ENCODE measurements around the gene CLDN25.
"Not testable (repeated sequence)": the region's sequence is repeated elsewhere in the genome, so short reads cannot be mapped to it uniquely, and the experiment has no call there.

Gene CLDN25

DNA sequence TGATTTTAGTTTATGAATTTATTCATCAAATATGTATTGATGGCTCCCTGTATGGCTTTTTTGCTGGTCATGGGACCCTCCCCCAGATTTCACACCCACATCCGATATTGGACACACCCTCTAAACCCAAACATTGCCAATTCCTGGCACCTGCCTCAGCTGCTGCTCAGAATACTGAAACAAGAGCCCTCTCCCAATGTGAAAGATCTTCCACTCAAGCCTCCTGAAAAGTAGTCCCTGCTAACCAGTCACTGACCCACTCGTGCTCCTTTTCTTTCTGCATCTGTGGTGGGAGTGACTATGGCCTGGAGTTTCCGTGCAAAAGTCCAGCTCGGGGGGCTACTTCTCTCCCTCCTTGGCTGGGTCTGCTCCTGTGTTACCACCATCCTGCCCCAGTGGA is at the start of gene CLDN25:
Gene CLDN25, plus strand, starts transcription at position 301 of the 400 bp plus-strand sequence. Its CDS starts 0 bp downstream, at position 301.
- Mint-ChIP-seq H3K27me3 (peaks cover 25% of the 10 kb centered on the region), H3K4me1 (ENCODE audit: low read depth) (no peaks in the 10 kb centered on the region), H3K36me3 (ENCODE audit: low read depth) (no peaks in the 10 kb centered on the region), H3K9me3 (no peaks in the 10 kb centered on the region), H3K27ac (no peak within 1 kb of the TSS), H3K4me3 (no peak within 1 kb of the TSS)
- intact Hi-C loops (cut with micrococcal nuclease) = loop anchor here (10.0 kb wide), 1 partner anchor 465 kb away; the partner anchor contains the start of gene TTC12

DNA sequence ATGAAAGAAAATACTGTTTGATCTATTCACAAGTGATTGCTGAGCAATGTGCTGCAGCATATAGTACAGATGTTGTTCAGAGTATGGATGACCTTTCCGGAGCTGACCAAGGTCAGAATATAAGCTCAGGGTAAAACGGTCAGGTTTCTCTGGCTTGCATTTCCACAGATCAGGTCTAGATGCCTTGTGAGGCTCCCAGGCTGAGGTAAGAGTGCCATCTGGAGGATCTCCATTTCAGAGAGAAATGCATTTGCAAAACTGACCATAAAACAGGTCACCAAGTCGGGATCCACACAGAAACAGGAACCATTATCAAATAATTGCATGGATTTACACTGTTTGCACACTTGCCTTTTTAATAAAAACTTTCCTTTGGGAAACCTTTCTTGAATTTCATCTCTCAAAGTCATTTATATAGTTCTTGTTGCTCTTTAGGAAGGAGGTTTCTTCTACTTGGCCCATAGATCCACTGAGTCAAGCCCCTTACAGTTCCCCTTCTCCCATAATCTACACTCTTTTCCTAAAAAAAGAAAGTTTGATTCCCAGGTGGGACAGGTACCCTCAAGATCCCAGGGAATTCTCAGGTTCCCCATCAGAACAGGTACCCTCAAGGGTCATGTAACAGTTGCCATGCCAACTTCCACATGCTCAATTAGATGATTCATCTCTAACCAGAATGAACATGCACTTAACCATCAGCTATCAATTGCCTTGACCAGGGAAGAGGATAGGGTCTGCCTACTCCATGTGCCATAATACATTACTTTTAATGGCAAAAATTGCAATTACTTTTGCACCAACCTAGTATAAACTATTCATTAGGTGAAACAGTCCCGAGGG is 48.5 kb upstream of the CLDN25 start:
- Mint-ChIP-seq H3K4me3 (no peak overlapping the region), H3K4me1 (ENCODE audit: low read depth) (peaks cover 15% of the 10 kb centered on the region), H3K36me3 (ENCODE audit: low read depth) (peaks cover 45% of the 10 kb centered on the region), H3K27me3 (no peaks in the 10 kb centered on the region), H3K9me3 (no peaks in the 10 kb centered on the region), H3K27ac (no peak overlapping the region)
- intact Hi-C loops (cut with micrococcal nuclease) = loop anchor here (2.0 kb wide), 1 partner anchor 420 kb away; no protein-coding TSS in a partner anchor

DNA sequence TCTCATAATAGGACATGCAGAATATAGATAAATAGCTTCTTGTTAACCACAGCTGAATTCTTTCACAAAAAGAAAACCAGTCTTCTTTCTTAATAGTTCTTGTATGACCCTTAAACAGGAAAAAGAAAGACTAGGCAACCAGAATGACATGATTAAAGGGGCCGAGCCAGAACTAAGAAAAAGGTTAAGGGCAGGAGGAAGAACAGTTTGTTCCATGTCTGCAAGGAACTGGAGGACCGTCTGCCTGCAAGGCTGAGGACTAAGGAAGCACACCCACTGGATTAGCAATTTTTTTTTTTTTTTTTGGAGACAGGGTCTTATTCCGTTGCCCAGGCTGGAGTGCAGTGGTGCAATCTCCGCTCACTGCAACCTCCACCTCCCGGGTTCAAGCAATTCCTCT is 47.5 kb upstream of the CLDN25 start:
- H3K9me3 Mint-ChIP-seq = no peaks in the 10 kb centered on the region
- H3K36me3 Mint-ChIP-seq (ENCODE audit: low read depth) = peaks cover 55% of the 10 kb centered on the region
- no peaks in the 10 kb centered on the region for H3K27me3 Mint-ChIP-seq
- no peak overlapping the region for H3K4me3 Mint-ChIP-seq
- no peak overlapping the region for H3K27ac Mint-ChIP-seq
- H3K4me1 Mint-ChIP-seq (ENCODE audit: low read depth) = peaks cover 13% of the 10 kb centered on the region
- intact Hi-C loops (cut with micrococcal nuclease) = no loop called here

DNA sequence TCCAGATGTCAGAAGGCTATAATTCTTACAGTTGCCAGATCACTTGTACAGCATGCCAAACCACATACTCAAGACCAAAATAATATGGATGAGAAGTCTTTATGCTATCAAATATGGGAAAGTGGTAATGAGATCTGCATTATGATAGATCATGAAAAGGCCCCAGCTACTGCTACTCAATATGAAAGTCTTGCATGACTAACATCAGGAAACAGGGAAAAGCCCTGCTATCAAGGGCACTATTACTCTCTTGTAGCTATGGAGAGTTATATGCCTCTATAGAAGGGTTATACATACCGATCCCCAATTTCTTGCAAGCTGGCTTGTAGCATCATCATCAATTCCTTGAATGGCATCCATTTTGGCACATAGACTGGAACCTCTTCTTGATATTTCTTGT is 43.3 kb upstream of the CLDN25 start:
- H3K27ac Mint-ChIP-seq = no peak overlapping the region
- H3K4me1 Mint-ChIP-seq (ENCODE audit: low read depth) = no peaks in the 10 kb centered on the region
- no peaks in the 10 kb centered on the region for H3K9me3 Mint-ChIP-seq
- H3K36me3 Mint-ChIP-seq (ENCODE audit: low read depth) = peaks cover 89% of the 10 kb centered on the region
- H3K4me3 Mint-ChIP-seq = no peak overlapping the region
- intact Hi-C loops (cut with micrococcal nuclease) = no loop called here
- H3K27me3 Mint-ChIP-seq = no peaks in the 10 kb centered on the region

DNA sequence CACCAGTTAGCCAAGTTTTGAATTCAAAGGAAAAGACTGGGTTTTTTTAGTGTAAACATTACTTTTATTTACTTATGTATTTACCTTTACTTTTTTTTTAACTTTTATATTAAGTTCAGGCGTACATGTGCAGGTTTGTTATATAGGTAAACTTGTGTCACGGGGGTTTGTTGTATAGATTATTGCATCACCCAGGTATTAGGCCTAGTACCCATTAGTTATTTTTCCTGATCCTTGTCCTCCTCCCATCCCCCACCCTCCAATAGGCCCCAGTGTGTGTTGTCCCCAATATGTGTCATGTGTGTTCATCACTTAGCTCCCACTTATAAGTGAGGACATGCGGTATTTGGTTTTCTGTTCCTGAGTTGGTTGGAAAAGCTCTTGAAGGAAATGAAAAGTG is 26.7 kb upstream of the CLDN25 start:
- Mint-ChIP-seq H3K27ac (no peak overlapping the region), H3K4me1 (ENCODE audit: low read depth) (no peaks in the 10 kb centered on the region), H3K4me3 (no peak overlapping the region), H3K27me3 (no peaks in the 10 kb centered on the region), H3K9me3 (no peaks in the 10 kb centered on the region), H3K36me3 (ENCODE audit: low read depth) (peaks cover 63% of the 10 kb centered on the region)
- intact Hi-C loops (cut with micrococcal nuclease) = no loop called here

DNA sequence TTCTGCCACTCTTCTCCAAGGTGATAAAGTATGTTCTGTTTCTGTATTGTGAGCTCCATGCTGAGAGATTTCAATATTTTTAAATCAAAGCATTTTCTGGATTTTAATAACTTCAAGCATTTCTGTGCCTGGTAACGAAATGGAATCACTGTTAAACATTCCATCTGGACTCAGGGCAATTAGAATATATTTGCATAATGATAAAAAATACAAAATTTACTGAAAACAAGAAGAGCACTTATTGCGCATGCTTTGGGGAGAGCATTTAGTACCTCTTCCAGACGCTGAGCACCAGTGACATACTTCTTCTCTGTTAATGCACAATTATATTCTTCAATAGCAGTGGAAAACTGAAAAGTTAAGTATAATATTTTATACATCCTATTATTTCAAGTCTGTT is 19.4 kb upstream of the CLDN25 start:
- Mint-ChIP-seq H3K27me3 (no peaks in the 10 kb centered on the region), H3K27ac (no peak overlapping the region), H3K4me1 (ENCODE audit: low read depth) (peaks cover 7% of the 10 kb centered on the region), H3K4me3 (no peak overlapping the region), H3K9me3 (no peaks in the 10 kb centered on the region), H3K36me3 (ENCODE audit: low read depth) (peaks cover 87% of the 10 kb centered on the region)
- intact Hi-C loops (cut with micrococcal nuclease) = no loop called here

DNA sequence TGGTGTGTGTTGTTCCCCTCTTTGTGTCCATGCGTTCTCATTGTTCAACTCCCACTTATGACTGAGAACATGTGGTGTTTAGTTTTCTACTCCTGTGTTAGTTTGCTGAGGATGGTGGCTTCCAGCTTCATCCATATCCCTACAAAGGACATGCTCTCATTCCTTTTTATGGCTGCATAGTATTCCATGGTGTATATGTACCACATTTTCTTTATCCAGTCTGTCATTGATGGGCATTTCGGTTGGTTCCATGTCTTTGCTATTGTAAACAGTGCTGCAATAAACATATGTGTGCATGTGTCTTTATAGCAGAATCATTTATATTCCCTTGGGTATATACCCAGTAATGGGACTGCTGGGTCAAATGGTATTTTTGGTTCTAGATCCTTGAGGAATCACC is 16.6 kb upstream of the CLDN25 start:
- Mint-ChIP-seq H3K36me3 (ENCODE audit: low read depth) (peaks cover 85% of the 10 kb centered on the region), H3K4me1 (ENCODE audit: low read depth) (peaks cover 17% of the 10 kb centered on the region)
- H3K27me3 Mint-ChIP-seq; H3K4me3 Mint-ChIP-seq; intact Hi-C loops (cut with micrococcal nuclease); H3K27ac Mint-ChIP-seq; H3K9me3 Mint-ChIP-seq: not testable (repeated sequence)

DNA sequence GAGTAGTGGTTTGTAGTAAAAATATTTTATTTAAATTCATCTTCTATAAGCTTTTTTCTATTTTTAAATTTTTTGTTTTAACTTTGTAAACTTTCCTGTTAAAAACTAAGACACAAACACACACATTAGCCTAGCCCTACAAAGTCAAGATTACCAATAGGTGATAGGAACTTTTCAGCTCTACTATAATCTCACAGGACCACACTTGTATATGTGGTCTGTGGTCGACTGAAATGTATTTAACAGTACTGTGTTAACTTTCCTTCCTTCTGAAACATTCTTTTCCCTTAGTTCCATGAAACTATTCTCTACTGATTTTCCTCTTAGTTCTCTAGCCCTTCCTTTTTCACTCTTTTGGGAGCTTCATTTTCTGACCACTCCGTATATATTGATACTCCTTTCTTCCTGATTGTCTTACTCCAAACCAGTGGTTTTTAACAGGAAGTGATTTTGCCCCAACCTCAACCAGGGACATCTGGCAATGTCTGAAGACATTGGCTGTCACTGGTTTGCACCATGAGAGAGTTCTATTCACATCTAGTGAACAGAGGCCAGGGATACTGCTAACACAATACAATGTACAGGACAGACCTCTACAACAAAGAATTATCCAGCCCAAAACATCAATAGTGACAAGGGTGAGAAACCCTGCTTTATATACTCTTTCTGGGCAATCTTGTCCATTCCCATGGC is 14.9 kb upstream of the CLDN25 start:
- Mint-ChIP-seq H3K27ac (no peak overlapping the region), H3K36me3 (ENCODE audit: low read depth) (peaks cover 81% of the 10 kb centered on the region), H3K9me3 (no peaks in the 10 kb centered on the region), H3K4me3 (no peak overlapping the region), H3K4me1 (ENCODE audit: low read depth) (peaks cover 17% of the 10 kb centered on the region), H3K27me3 (no peaks in the 10 kb centered on the region)
- intact Hi-C loops (cut with micrococcal nuclease) = no loop called here

DNA sequence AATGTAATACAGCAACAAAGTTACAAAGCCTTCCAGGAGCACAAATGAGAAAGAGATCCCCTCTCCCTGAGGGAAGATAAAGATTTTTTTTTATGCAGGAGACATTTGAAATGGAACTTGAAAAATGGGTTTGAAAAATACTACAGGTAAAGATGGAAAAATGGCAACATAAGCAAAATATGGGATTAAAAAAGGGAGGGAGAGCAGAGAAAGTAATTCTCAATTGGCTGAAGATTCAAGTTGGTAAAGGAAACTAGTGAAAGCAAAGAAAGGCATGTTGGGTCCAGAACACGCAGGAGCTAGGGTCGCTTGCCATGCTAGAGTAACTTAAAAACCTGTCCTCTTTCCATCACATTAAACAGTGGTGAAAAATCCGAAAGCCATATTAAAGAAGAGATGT is 7.6 kb upstream of the CLDN25 start:
- H3K4me3 Mint-ChIP-seq = no peak overlapping the region
- H3K9me3 Mint-ChIP-seq = no peaks in the 10 kb centered on the region
- peaks cover 42% of the 10 kb centered on the region for H3K36me3 Mint-ChIP-seq (ENCODE audit: low read depth)
- peaks cover 8% of the 10 kb centered on the region for H3K27me3 Mint-ChIP-seq
- H3K27ac Mint-ChIP-seq = no peak overlapping the region
- H3K4me1 Mint-ChIP-seq (ENCODE audit: low read depth) = peaks cover 22% of the 10 kb centered on the region
- intact Hi-C loops (cut with micrococcal nuclease) = loop anchor here (2.0 to 10.0 kb wide), 2 partner anchors 457 to 629 kb away; partner anchors contain the start of genes C11orf71, RBM7 and TTC12

DNA sequence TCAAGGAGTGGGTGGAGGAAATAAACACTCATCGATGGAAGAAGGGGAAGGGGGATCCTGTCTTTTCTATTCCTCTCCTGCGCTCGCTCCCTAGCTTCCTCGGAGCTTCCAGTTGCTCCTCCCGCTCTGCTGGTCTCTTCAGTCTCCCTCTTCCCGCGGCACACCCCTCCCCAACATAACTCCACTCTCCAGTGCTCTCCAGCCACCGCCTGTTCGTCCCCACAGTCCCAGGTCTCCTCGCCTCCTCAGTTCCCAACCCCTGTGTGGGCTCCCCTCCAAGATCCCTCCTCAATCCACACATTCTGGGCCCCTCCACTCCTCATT is 6.5 kb upstream of the CLDN25 start:
- Mint-ChIP-seq H3K4me3 (peak overlapping the region; percentile 98), H3K4me1 (ENCODE audit: low read depth) (peaks cover 13% of the 10 kb centered on the region), H3K36me3 (ENCODE audit: low read depth) (peaks cover 31% of the 10 kb centered on the region), H3K27ac (peak overlapping the region; percentile 97), H3K9me3 (no peaks in the 10 kb centered on the region), H3K27me3 (peaks cover 13% of the 10 kb centered on the region)
- intact Hi-C loops (cut with micrococcal nuclease) = loop anchor here (1.0 to 10.0 kb wide), 3 partner anchors 102 to 628 kb away; partner anchors contain the start of genes C11orf71, RBM7, TTC12 and USP28

DNA sequence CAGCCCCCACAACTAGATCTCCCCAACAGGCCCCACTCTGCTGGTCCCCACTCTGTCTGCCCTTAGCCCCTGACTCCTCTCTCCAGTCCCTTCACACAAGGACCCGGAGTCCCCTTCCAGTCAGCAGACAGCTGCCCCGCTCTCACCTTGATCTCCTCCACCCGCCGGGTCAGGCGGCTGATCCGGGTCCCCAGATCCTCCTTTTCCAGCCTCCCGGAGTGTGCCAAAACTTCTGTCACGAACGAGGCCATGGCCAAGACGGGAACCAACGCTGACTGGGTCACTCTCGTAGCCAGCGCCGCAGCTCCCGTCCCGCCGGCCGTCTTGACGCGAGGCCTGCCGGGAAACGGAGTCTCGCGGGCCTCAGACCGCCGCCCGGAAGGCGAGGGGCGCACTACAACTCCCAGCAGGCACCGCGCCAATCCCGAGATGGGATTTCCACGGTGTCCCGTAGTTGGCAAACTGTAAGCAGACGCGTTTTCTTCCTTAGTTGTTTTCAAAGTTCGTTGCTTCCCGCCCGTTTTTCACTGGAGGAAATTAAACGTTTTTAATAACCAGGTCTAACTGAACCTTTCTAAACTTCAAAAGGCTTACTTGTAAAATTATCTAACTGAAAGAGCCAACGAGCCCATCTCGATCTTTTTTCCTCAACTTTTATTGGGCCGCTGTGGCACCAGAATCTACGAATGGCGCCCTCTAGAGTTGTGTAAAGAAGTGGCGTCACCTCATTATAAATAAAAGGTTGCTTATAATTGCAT is 6.0 kb upstream of the CLDN25 start, which contains the start of gene ZW10:
Gene ZW10, minus strand, starts transcription at position 277 of the 758 bp plus-strand sequence. Its CDS starts 26 bp downstream, at position 251.
- intact Hi-C loops (cut with micrococcal nuclease) = loop anchor here (1.0 to 10.0 kb wide), 3 partner anchors 102 to 627 kb away; partner anchors contain the start of genes C11orf71, RBM7, TTC12 and USP28
- H3K27me3 Mint-ChIP-seq = peaks cover 14% of the 10 kb centered on the region
- peak within 1 kb of the TSS; percentile 98 for H3K4me3 Mint-ChIP-seq
- H3K9me3 Mint-ChIP-seq = no peaks in the 10 kb centered on the region
- H3K27ac Mint-ChIP-seq = peak within 1 kb of the TSS; percentile 97
- peaks cover 26% of the 10 kb centered on the region for H3K36me3 Mint-ChIP-seq (ENCODE audit: low read depth)
- H3K4me1 Mint-ChIP-seq (ENCODE audit: low read depth) = peaks cover 13% of the 10 kb centered on the region

DNA sequence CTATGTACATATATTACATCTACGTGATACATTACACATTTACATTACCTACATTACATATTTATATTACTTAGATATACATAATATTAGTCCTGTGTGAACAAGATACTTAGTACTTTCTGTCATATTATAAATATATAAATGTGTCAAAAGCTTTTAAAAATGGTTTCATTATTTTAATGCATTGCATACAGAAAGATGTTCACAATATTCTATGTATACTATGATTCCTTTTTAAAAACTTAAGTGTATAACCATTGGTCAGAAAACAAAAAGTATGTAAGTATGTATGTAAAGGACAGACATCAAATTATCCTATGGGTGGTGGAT is 5.5 kb upstream of the CLDN25 start:
- H3K27ac Mint-ChIP-seq = peak overlapping the region; percentile 97
- H3K4me1 Mint-ChIP-seq (ENCODE audit: low read depth) = peaks cover 13% of the 10 kb centered on the region
- H3K27me3 Mint-ChIP-seq = peaks cover 14% of the 10 kb centered on the region
- intact Hi-C loops (cut with micrococcal nuclease) = loop anchor here (10.0 kb wide), 1 partner anchor 459 kb away; the partner anchor contains the start of gene TTC12
- no peaks in the 10 kb centered on the region for H3K9me3 Mint-ChIP-seq
- H3K36me3 Mint-ChIP-seq (ENCODE audit: low read depth) = peaks cover 20% of the 10 kb centered on the region
- H3K4me3 Mint-ChIP-seq = peak overlapping the region; percentile 98

DNA sequence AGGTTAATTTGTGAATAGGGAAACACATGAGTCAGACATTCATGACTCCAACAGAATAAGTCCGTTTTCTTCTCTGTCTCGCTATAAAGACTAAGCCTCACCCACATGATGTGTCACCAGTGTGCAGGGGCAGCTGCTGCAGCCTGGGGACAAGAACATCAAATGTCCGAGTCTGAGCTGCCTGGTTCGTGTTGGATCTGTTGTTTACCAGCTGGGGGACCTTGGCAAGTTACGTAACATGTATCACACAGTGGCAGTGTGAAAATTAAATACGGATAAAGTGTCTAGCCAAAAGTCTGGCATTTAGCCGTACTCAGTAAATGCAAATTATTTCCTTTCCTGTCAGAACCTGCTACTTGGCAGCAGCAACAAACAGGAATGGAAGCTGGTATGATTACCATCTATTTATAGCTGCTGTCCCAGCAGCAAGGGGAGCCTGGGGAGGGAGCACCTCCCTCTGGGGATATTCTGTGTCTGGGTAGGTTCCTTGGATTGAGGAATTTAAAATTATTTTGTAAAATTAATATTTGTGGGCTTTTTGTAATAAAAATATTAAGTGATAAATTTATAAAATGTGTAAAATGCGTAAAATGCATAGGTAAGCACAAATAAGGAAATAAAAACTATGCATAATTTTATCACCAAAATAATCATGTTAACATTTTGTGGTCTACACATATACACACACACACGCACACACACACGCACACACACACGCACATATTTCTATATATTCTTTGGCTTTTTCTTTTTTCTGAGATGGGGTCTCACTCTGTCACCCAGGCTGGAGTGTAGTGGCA is 1.3 kb upstream of the CLDN25 start:
- Mint-ChIP-seq H3K36me3 (ENCODE audit: low read depth) (peaks cover 4% of the 10 kb centered on the region), H3K27ac (no peak overlapping the region), H3K4me1 (ENCODE audit: low read depth) (no peaks in the 10 kb centered on the region), H3K9me3 (no peaks in the 10 kb centered on the region), H3K4me3 (no peak overlapping the region), H3K27me3 (peaks cover 25% of the 10 kb centered on the region)
- intact Hi-C loops (cut with micrococcal nuclease) = loop anchor here (10.0 kb wide), 1 partner anchor 464 kb away; the partner anchor contains the start of gene TTC12
